PC-9 (cell line): ENCODE measurements around the gene CD80. TPM values are rescaled to one million over a fixed set of nuclear protein-coding genes. Genes with fewer than 3 reads are reported as not detected.

Source experiments
- BruUV-seq: library from RNA; stranded (reverse); fragments of 400-500 nt; replicated peaks from 2 replicates; lab custom pipeline; 2021; lab: Mats Ljungman, UMichigan
- CTCF ChIA-PET: fragments of 300-600 bp; sonication (Branson Sonifier 250); formaldehyde crosslinking; loops from one replicate; lab custom pipeline; 2022; ENCODE audit warnings: antibody characterized with exemption; lab: Charles Lee
- POLR2A ChIA-PET: fragments of 300-600 bp; sonication (Branson Sonifier 250); formaldehyde crosslinking; loops from one replicate; lab custom pipeline; 2022; ENCODE audit warnings: antibody characterized with exemption; ENCODE audit not compliant: unreplicated experiment; lab: Charles Lee
- DNase-seq, 2 experiments: peaks; one replicate each; pipeline versions ENCODE4 v3.0.0 to v3.0.0-alpha.2; 2015 to 2022; ENCODE audit warnings: mixed read lengths in 1 of 2
- H2AFZ ChIP-seq: fragments of 200-600 bp; sonication (generic); 2 replicates; pipeline ENCODE4 v1.8.1; 2017; ENCODE audit warnings: antibody characterized with exemption
- H3F3A ChIP-seq: fragments of 200-600 bp; sonication (generic); 2 replicates; pipeline ENCODE4 v1.8.1; 2017; ENCODE audit warnings: antibody characterized with exemption, mild to moderate bottlenecking, low read depth; ENCODE audit not compliant: insufficient read depth
- H3K27ac ChIP-seq: fragments of 200-600 bp; sonication (generic); 2 replicates; pipeline ENCODE4 v1.6.1; 2016; ENCODE audit warnings: mixed run types
- H3K27me3 ChIP-seq: fragments of 200-600 bp; sonication (generic); 2 replicates; pipeline ENCODE4 v1.6.1; 2016; ENCODE audit warnings: low read depth, mixed run types; ENCODE audit not compliant: insufficient read depth
- H3K36me3 ChIP-seq: fragments of 200-600 bp; sonication (generic); 2 replicates; pipeline ENCODE4 v1.6.1; 2016; ENCODE audit warnings: low read depth, mixed run types
- H3K4me1 ChIP-seq: fragments of 200-600 bp; sonication (generic); replicated peaks from 2 replicates; pipeline ENCODE4 v1.6.1; 2016; ENCODE audit warnings: mixed run types; ENCODE audit not compliant: insufficient read depth
- H3K4me2 ChIP-seq: fragments of 200-600 bp; sonication (generic); 2 replicates; pipeline ENCODE4 v1.6.1; 2017; ENCODE audit warnings: mixed run types
- H3K4me3 ChIP-seq: fragments of 200-600 bp; sonication (generic); 2 replicates; pipeline ENCODE4 v1.6.1; 2016; ENCODE audit warnings: mixed run types
- H3K79me2 ChIP-seq: fragments of 200-600 bp; sonication (generic); 2 replicates; pipeline ENCODE4 v1.6.1; 2017; ENCODE audit warnings: low read depth, mixed run types
- H3K9me2 ChIP-seq: fragments of 200-600 bp; sonication (generic); 2 replicates; pipeline ENCODE4 v1.8.1; 2017; ENCODE audit warnings: mild to moderate bottlenecking; ENCODE audit not compliant: insufficient read depth
- H3K9me3 ChIP-seq: fragments of 200-600 bp; sonication (generic); 2 replicates; pipeline ENCODE4 v1.8.1; 2016; ENCODE audit warnings: low read depth; ENCODE audit not compliant: insufficient read depth
- H4K20me1 ChIP-seq: fragments of 200-600 bp; sonication (generic); 2 replicates; pipeline ENCODE4 v1.8.1; 2017; ENCODE audit not compliant: insufficient read depth
- CTCF ChIP-seq: fragments of 200-600 bp; sonication (generic); conservative IDR thresholded peaks from 2 replicates; pipeline ENCODE4 v1.6.1; 2017; ENCODE audit warnings: mixed run types, antibody characterized with exemption, mild to moderate bottlenecking, moderate library complexity
- EZH2 ChIP-seq: fragments of 200-600 bp; sonication (generic); IDR thresholded peaks from 2 replicates; pipeline ENCODE4 v1.8.0; 2017; ENCODE audit warnings: antibody characterized with exemption, low read depth
- intact Hi-C: fragments of 100-400 bp; cut with micrococcal nuclease; formaldehyde crosslinking; loops from one replicate; pipeline ENCODE4 v1.10.0; 2022; ENCODE audit not compliant: unreplicated experiment
- total RNA-seq: library from RNA; stranded (reverse); gene quantifications from 2 replicates; pipeline ENCODE4 v1.2.3, GENCODE V29; 2021

Gene CD80
- total RNA-seq, 1 experiment from 2014 or later = not detected

GRCh38 chr3:119490153-119490552, 69.3 kb downstream of the CD80 start:
- TF ChIP-seq CTCF (no peak; the same call in 1 of the 2 replicates), EZH2 (no peak)
- no peak for DNase-seq
- Histone ChIP-seq H3K4me2 (no peak overlapping the region), H3K9me3 (no peaks in the 10 kb centered on the region), H3K36me3 (no peaks in the 10 kb centered on the region), H4K20me1 (no peaks in the 10 kb centered on the region), H3F3A (no peaks in the 10 kb centered on the region), H3K4me3 (no peak overlapping the region), H3K4me1 (no peaks in the 10 kb centered on the region), H3K79me2 (no peaks in the 10 kb centered on the region), H3K9me2 (no peaks in the 10 kb centered on the region), H3K27me3 (no peaks in the 10 kb centered on the region), H2AFZ (no peak overlapping the region), H3K27ac (no peak overlapping the region)
- ChIA-PET POLR2A (no interaction called here), CTCF (interaction anchor here (0.7 kb wide), 1 partner anchor 605 kb away, joined by 3 read pairs; no protein-coding TSS in a partner anchor)
- intact Hi-C loops = no loop called here
- no TSS peak for BruUV-seq

GRCh38 chr3:119485563-119485962, 73.9 kb downstream of the CD80 start:
- H3K36me3 ChIP-seq = no peaks in the 10 kb centered on the region; the same call in 1 of the 2 replicates
- no peak overlapping the region for H3K4me3 ChIP-seq
- no peak overlapping the region for H3K4me2 ChIP-seq
- H3K79me2 ChIP-seq = no peaks in the 10 kb centered on the region
- no peak for DNase-seq
- intact Hi-C loops = no loop called here
- TF ChIP-seq CTCF = no peak
- H4K20me1 ChIP-seq = no peaks in the 10 kb centered on the region
- H2AFZ ChIP-seq = no peak overlapping the region
- H3K9me2 ChIP-seq = no peaks in the 10 kb centered on the region; the same call in 1 of the 2 replicates
- H3F3A ChIP-seq = no peaks in the 10 kb centered on the region
- H3K27me3 ChIP-seq = no peaks in the 10 kb centered on the region
- no TSS peak for BruUV-seq
- no peaks in the 10 kb centered on the region for H3K9me3 ChIP-seq
- ChIA-PET CTCF (no interaction called here), POLR2A (no interaction called here)
- H3K27ac ChIP-seq = no peak overlapping the region
- no peaks in the 10 kb centered on the region for H3K4me1 ChIP-seq

GRCh38 chr3:119483101-119483500, 76.3 kb downstream of the CD80 start:
- Histone ChIP-seq H3K4me3 (no peak overlapping the region), H2AFZ (no peak overlapping the region), H3K36me3 (no peaks in the 10 kb centered on the region; the same call in 1 of the 2 replicates), H3K4me1 (no peaks in the 10 kb centered on the region), H4K20me1 (no peaks in the 10 kb centered on the region), H3K79me2 (no peaks in the 10 kb centered on the region), H3K27ac (no peak overlapping the region), H3K9me3 (no peaks in the 10 kb centered on the region), H3K9me2 (no peaks in the 10 kb centered on the region; the same call in 1 of the 2 replicates), H3K27me3 (no peaks in the 10 kb centered on the region), H3F3A (no peaks in the 10 kb centered on the region), H3K4me2 (no peak overlapping the region)
- intact Hi-C loops = no loop called here
- DNase-seq = no peak
- BruUV-seq = no TSS peak
- POLR2A ChIA-PET = no interaction called here
- CTCF ChIA-PET = no interaction called here
- no peak for TF ChIP-seq EZH2
- TF ChIP-seq CTCF = no peak
